Measurements from ENCODE around the gene OTUD7B.

GRCh38 chr1:149931212-149931790, 79.2 kb downstream of the OTUD7B start:
- TF ChIP-seq CTCF (IDR thresholded peaks at IDR 0.05) = no peak
- no peak for TF ChIP-seq POLR2A (IDR thresholded peaks at IDR 0.05)
